ES-I3 (cell line): ENCODE results near the gene TNFSF9.
"Not testable (repeated sequence)": the region's sequence is repeated elsewhere in the genome, so short reads cannot be mapped to it uniquely, and the experiment has no call there.

ENCODE experiments used
- H3K36me3 ChIP-seq: 2 replicates; pipeline ENCODE4 v1.6.1; 2013; ENCODE audit warnings: mild to moderate bottlenecking, low read length, control low read depth, moderate library complexity; ENCODE audit not compliant: insufficient read depth
- H3K4me1 ChIP-seq: 2 replicates; pipeline ENCODE4 v1.6.1; 2013; ENCODE audit warnings: mild to moderate bottlenecking, control low read depth, low read length; ENCODE audit not compliant: insufficient read depth
- H3K9ac ChIP-seq: 2 replicates; pipeline ENCODE4 v1.6.1; 2013; ENCODE audit warnings: low read depth, mild to moderate bottlenecking, low read length, moderate library complexity
- H3K9me3 ChIP-seq: 2 replicates; pipeline ENCODE4 v1.6.1; 2013; ENCODE audit warnings: mild to moderate bottlenecking, low read length, moderate library complexity; ENCODE audit not compliant: control insufficient read depth, insufficient read depth

TNFSF9 gene

GRCh38 chr19:6566727-6567126 is 35.9 kb downstream of the TNFSF9 start:
- not testable (repeated sequence) for H3K4me1 ChIP-seq, H3K36me3 ChIP-seq, H3K9me3 ChIP-seq, H3K9ac ChIP-seq

GRCh38 chr19:6568010-6568526 is 37.2 kb downstream of the TNFSF9 start:
- Histone ChIP-seq H3K9me3 (peaks cover 5% of the 10 kb centered on the region; the same call in 1 of the 2 replicates), H3K4me1 (peaks cover 7% of the 10 kb centered on the region; the same call in 1 of the 2 replicates), H3K9ac (no peak overlapping the region), H3K36me3 (no peaks in the 10 kb centered on the region)

GRCh38 chr19:6568816-6569215 is 38.0 kb downstream of the TNFSF9 start:
- Histone ChIP-seq H3K36me3 (no peaks in the 10 kb centered on the region), H3K9ac (no peak overlapping the region), H3K9me3 (peaks cover 5% of the 10 kb centered on the region; the same call in 1 of the 2 replicates), H3K4me1 (peaks cover 12% of the 10 kb centered on the region; the same call in 1 of the 2 replicates)

GRCh38 chr19:6570764-6571163 is 39.9 kb downstream of the TNFSF9 start:
- Histone ChIP-seq H3K4me1 (peaks cover 25% of the 10 kb centered on the region), H3K36me3 (no peaks in the 10 kb centered on the region), H3K9ac (no peak overlapping the region), H3K9me3 (peaks cover 5% of the 10 kb centered on the region)

- H3K9ac ChIP-seq = no peak overlapping the region
- H3K36me3 ChIP-seq = no peaks in the 10 kb centered on the region
- H3K9me3 ChIP-seq = peaks cover 5% of the 10 kb centered on the region
- peaks cover 29% of the 10 kb centered on the region for H3K4me1 ChIP-seq
These were observed 40.3 kb downstream of the TNFSF9 start for GRCh38 chr19:6571167-6571566.

GRCh38 chr19:6572217-6572616 is 41.4 kb downstream of the TNFSF9 start:
- Histone ChIP-seq H3K4me1 (peaks cover 35% of the 10 kb centered on the region), H3K9ac (no peak overlapping the region), H3K9me3 (peaks cover under 1% of the 10 kb centered on the region; the same call in 1 of the 2 replicates), H3K36me3 (no peaks in the 10 kb centered on the region)

- no peak overlapping the region for H3K9ac ChIP-seq
- H3K4me1 ChIP-seq = peaks cover 42% of the 10 kb centered on the region
- H3K36me3 ChIP-seq = no peaks in the 10 kb centered on the region; the same call in 1 of the 2 replicates
- no peaks in the 10 kb centered on the region; the same call in 1 of the 2 replicates for H3K9me3 ChIP-seq
These were observed 42.5 kb downstream of the TNFSF9 start for GRCh38 chr19:6573350-6573749.

GRCh38 chr19:6576869-6577475 is 46.1 kb downstream of the TNFSF9 start:
- Histone ChIP-seq H3K9ac (peak overlapping the region; percentile 26; the same call in 1 of the 2 replicates), H3K9me3 (peaks cover 2% of the 10 kb centered on the region; the same call in 1 of the 2 replicates), H3K4me1 (peaks cover 42% of the 10 kb centered on the region), H3K36me3 (no peaks in the 10 kb centered on the region; the same call in 1 of the 2 replicates)

- Histone ChIP-seq H3K9ac (peak overlapping the region; percentile 26; the same call in 1 of the 2 replicates), H3K36me3 (no peaks in the 10 kb centered on the region; the same call in 1 of the 2 replicates), H3K4me1 (peaks cover 37% of the 10 kb centered on the region), H3K9me3 (peaks cover 2% of the 10 kb centered on the region; the same call in 1 of the 2 replicates)
These were observed 46.8 kb downstream of the TNFSF9 start for GRCh38 chr19:6577476-6578125.

GRCh38 chr19:6579450-6580178 is 48.8 kb downstream of the TNFSF9 start:
- Histone ChIP-seq H3K9me3 (peaks cover 2% of the 10 kb centered on the region; the same call in 1 of the 2 replicates), H3K9ac (no peak overlapping the region), H3K36me3 (no peaks in the 10 kb centered on the region; the same call in 1 of the 2 replicates), H3K4me1 (peaks cover 23% of the 10 kb centered on the region)

GRCh38 chr19:6580313-6580712 is 49.5 kb downstream of the TNFSF9 start:
- Histone ChIP-seq H3K9me3 (peaks cover 2% of the 10 kb centered on the region; the same call in 1 of the 2 replicates), H3K4me1 (peaks cover 22% of the 10 kb centered on the region), H3K36me3 (no peaks in the 10 kb centered on the region; the same call in 1 of the 2 replicates), H3K9ac (no peak overlapping the region)

GRCh38 chr19:6582515-6583484 is 52.0 kb downstream of the TNFSF9 start:
- H3K9me3 ChIP-seq, H3K4me1 ChIP-seq, H3K9ac ChIP-seq, H3K36me3 ChIP-seq: not testable (repeated sequence)
